GM23338 (cell line): ENCODE data around the gene CTRL. TPM values are rescaled to one million over a fixed set of nuclear protein-coding genes. Genes with fewer than 3 reads are reported as not detected.

Experiments
- ATAC-seq: fragments of 200-7000 bp; cut with Tn5 transposase; 3 replicates; pipeline ENCODE4 v1.9.1; 2020
- DNase-seq: peaks from one replicate; pipeline ENCODE4 v3.0.0-alpha.2; 2015; ENCODE audit warnings: low spot score
- H2AFZ ChIP-seq: fragments of 200-600 bp; sonication (generic); 2 replicates; pipeline ENCODE4 v1.8.0; 2016; ENCODE audit warnings: antibody characterized with exemption, mild to moderate bottlenecking, moderate library complexity
- H3F3A ChIP-seq: fragments of 200-600 bp; sonication (generic); replicated peaks from 2 replicates; pipeline ENCODE4 v1.8.0; 2017; ENCODE audit warnings: antibody characterized with exemption, mixed run types, low read depth
- H3K27ac ChIP-seq: fragments of 200-600 bp; sonication (generic); 2 replicates; pipeline ENCODE4 v1.6.1; 2016; ENCODE audit warnings: low read depth
- H3K27me3 ChIP-seq: fragments of 200-600 bp; sonication (generic); 2 replicates; pipeline ENCODE4 v1.8.0; 2016; ENCODE audit warnings: mild to moderate bottlenecking, mixed run types, moderate library complexity; ENCODE audit not compliant: insufficient read depth
- H3K36me3 ChIP-seq: fragments of 200-600 bp; sonication (generic); 2 replicates; pipeline ENCODE4 v1.8.0; 2016; ENCODE audit warnings: mild to moderate bottlenecking; ENCODE audit not compliant: insufficient read depth
- H3K4me1 ChIP-seq: fragments of 200-600 bp; sonication (generic); 2 replicates; pipeline ENCODE4 v1.8.0; 2016; ENCODE audit warnings: mild to moderate bottlenecking, moderate library complexity; ENCODE audit not compliant: insufficient read depth
- H3K4me2 ChIP-seq: fragments of 200-600 bp; sonication (generic); 2 replicates; pipeline ENCODE4 v1.7.1; 2017; ENCODE audit warnings: mixed run types
- H3K4me3 ChIP-seq: fragments of 200-600 bp; sonication (generic); 2 replicates; pipeline ENCODE4 v1.6.1; 2016; ENCODE audit warnings: mixed run types
- H3K79me2 ChIP-seq: fragments of 200-600 bp; sonication (generic); replicated peaks from 2 replicates; pipeline ENCODE4 v1.8.0; 2017; ENCODE audit warnings: mild to moderate bottlenecking; ENCODE audit not compliant: insufficient read depth
- H3K9me2 ChIP-seq: fragments of 200-600 bp; sonication (generic); 2 replicates; pipeline ENCODE4 v1.8.0; 2017; ENCODE audit not compliant: insufficient read depth
- H4K20me1 ChIP-seq: fragments of 200-600 bp; sonication (generic); replicated peaks from 2 replicates; pipeline ENCODE4 v1.8.0; 2017; ENCODE audit warnings: mild to moderate bottlenecking; ENCODE audit not compliant: insufficient read depth
- H3K27ac Mint-ChIP-seq: 2 replicates; pipeline ENCODE4 v1.8.0; 2020; ENCODE audit warnings: inconsistent platforms, mild to moderate bottlenecking, moderate library complexity, mixed read lengths
- H3K27me3 Mint-ChIP-seq: 3 replicates; pipeline ENCODE4 v1.8.0; 2022; ENCODE audit warnings: low read depth, mild to moderate bottlenecking, moderate library complexity, mixed read lengths, inconsistent platforms; ENCODE audit not compliant: insufficient read depth, poor library complexity
- H3K36me3 Mint-ChIP-seq: 3 replicates; pipeline ENCODE4 v1.8.0; 2021; ENCODE audit warnings: low read depth, mild to moderate bottlenecking, inconsistent platforms, moderate library complexity, mixed read lengths
- H3K4me1 Mint-ChIP-seq: 3 replicates; pipeline ENCODE4 v1.8.0; 2020; ENCODE audit warnings: mild to moderate bottlenecking, inconsistent platforms, mixed read lengths
- H3K4me3 Mint-ChIP-seq: 3 replicates; pipeline ENCODE4 v1.8.0; 2021; ENCODE audit warnings: moderate library complexity, mild to moderate bottlenecking, inconsistent platforms, mixed read lengths
- H3K9me3 Mint-ChIP-seq: 3 replicates; pipeline ENCODE4 v1.8.0; 2020; ENCODE audit warnings: moderate library complexity, mild to moderate bottlenecking, inconsistent platforms, mixed read lengths
- CREB1 ChIP-seq: fragments of 250-450 bp; sonication (Bioruptor Pico); IDR thresholded peaks from 2 replicates; pipeline ENCODE4 v1.5.0; 2020; ENCODE audit warnings: low read depth, mild to moderate bottlenecking, moderate library complexity
- EZH2 ChIP-seq: fragments of 200-600 bp; sonication (generic); IDR thresholded peaks from one replicate; pipeline ENCODE4 v1.8.0; 2017; ENCODE audit warnings: antibody characterized with exemption, mild to moderate bottlenecking, low read depth; ENCODE audit not compliant: unreplicated experiment
- EZH2phosphoT487 ChIP-seq: fragments of 200-600 bp; sonication (generic); IDR thresholded peaks from one replicate; pipeline ENCODE4 v1.8.1; 2018; ENCODE audit warnings: antibody characterized with exemption; ENCODE audit not compliant: unreplicated experiment
- JUNB ChIP-seq: IDR thresholded peaks from one replicate; pipeline ENCODE4 v1.6.1; 2016; ENCODE audit warnings: antibody characterized with exemption; ENCODE audit not compliant: unreplicated experiment
- NANOG ChIP-seq: IDR thresholded peaks from 2 replicates; pipeline ENCODE4 v1.6.1; 2016; ENCODE audit warnings: antibody characterized with exemption, borderline replicate concordance
- POLR2AphosphoS5 ChIP-seq: IDR thresholded peaks from 2 replicates; pipeline ENCODE4 v1.6.1; 2016; ENCODE audit warnings: antibody characterized with exemption, low read depth
- STAT1 ChIP-seq: IDR thresholded peaks from one replicate; pipeline ENCODE4 v1.6.1; 2016; ENCODE audit warnings: antibody characterized with exemption; ENCODE audit not compliant: unreplicated experiment
- ZNF114 ChIP-seq: fragments of 250-450 bp; sonication (Bioruptor Pico); IDR thresholded peaks from 2 replicates; pipeline ENCODE4 v1.5.0; 2020; ENCODE audit warnings: mild to moderate bottlenecking, moderate library complexity
- polyA plus RNA-seq: library from polyadenylated mRNA; unstranded; fragments of >200 nt; fragmentation: Nextera tagmentation; extraction: Ambion mirVana; gene quantifications from 2 replicates; pipeline ENCODE4 v1.2.1, GENCODE V29; 2016
- total RNA-seq: library from RNA; depleted of rRNA; stranded (reverse); fragments of >200 nt; shearing (Covaris generic); gene quantifications from 2 replicates; pipeline ENCODE4 v1.2.3, GENCODE V29; 2014
- TF ChIP-seq, protein P1 (sequence below), 2 experiments: fragments of 200-600 bp in 1 of 2; sonication (generic) in 1 of 2; conservative IDR thresholded peaks; 2 replicates each; pipeline versions ENCODE4 v1.5.1 to v1.6.1; 2016 to 2017; ENCODE audit warnings: antibody characterized with exemption in 2 of 2, low read depth in 2 of 2, mild to moderate bottlenecking in 2 of 2, moderate library complexity in 1 of 2
- TF ChIP-seq, protein P2 (sequence below): IDR thresholded peaks from one replicate; pipeline ENCODE4 v1.6.1; 2018; ENCODE audit warnings: antibody characterized with exemption; ENCODE audit not compliant: unreplicated experiment
- TF ChIP-seq, protein P3 (sequence below): IDR thresholded peaks from 2 replicates; pipeline ENCODE4 v1.6.1; 2016; ENCODE audit warnings: antibody characterized with exemption

CTRL gene
- total and polyA plus RNA-seq, 2 experiments from 2014 or later, result 1.6 to 13.0 TPM

DNA sequence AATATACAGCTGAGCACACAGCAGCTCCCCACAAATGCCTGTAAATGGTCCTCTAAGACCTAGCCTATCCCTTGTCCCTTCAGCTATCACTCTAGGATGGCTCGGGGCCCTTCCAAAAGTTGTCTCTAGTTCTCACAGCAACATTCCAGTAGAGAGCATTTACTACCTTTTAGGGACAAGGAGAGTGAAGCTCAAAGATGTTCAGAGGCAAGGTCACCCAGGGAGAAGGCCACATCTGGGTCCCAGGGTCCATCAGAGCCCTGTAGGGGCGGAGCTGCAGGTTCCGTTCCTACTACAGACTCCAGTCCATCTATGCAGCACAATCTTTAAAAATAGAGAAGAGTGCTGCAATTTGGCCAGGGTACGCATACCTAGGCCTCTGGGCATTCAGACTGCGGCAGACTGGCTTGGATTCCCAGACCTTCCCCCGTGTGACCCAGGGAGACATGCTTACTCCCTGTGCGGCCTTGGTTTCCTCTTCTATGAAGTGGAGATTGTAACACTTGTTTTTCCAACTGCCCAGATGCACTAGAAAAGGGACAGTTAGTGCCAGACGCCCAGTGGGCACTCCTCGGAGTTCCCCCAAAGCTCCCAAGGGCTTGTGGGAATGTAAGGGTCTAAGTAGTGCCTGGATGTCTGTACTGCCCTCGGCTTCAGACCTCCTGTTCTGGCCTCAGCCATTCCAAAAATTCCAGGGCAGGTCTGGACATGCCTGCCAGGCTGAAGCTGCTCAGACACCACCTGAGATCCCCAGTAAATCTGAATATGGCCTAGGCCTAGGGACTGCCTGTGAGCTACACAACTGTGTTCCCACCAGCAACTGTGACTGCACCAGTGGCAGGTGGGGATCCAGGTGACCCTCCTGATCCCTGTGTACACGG lies 34.2 kb upstream of the CTRL start (continued):
- TF ChIP-seq, protein P1, sequence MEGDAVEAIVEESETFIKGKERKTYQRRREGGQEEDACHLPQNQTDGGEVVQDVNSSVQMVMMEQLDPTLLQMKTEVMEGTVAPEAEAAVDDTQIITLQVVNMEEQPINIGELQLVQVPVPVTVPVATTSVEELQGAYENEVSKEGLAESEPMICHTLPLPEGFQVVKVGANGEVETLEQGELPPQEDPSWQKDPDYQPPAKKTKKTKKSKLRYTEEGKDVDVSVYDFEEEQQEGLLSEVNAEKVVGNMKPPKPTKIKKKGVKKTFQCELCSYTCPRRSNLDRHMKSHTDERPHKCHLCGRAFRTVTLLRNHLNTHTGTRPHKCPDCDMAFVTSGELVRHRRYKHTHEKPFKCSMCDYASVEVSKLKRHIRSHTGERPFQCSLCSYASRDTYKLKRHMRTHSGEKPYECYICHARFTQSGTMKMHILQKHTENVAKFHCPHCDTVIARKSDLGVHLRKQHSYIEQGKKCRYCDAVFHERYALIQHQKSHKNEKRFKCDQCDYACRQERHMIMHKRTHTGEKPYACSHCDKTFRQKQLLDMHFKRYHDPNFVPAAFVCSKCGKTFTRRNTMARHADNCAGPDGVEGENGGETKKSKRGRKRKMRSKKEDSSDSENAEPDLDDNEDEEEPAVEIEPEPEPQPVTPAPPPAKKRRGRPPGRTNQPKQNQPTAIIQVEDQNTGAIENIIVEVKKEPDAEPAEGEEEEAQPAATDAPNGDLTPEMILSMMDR (conservative IDR thresholded peaks at IDR 0.05; ENCODE audit: low read depth in 2 of 2), result no peak
- TF ChIP-seq ZNF114 (CRISPR knock-in tag), result no peak
- TF ChIP-seq, protein P2, sequence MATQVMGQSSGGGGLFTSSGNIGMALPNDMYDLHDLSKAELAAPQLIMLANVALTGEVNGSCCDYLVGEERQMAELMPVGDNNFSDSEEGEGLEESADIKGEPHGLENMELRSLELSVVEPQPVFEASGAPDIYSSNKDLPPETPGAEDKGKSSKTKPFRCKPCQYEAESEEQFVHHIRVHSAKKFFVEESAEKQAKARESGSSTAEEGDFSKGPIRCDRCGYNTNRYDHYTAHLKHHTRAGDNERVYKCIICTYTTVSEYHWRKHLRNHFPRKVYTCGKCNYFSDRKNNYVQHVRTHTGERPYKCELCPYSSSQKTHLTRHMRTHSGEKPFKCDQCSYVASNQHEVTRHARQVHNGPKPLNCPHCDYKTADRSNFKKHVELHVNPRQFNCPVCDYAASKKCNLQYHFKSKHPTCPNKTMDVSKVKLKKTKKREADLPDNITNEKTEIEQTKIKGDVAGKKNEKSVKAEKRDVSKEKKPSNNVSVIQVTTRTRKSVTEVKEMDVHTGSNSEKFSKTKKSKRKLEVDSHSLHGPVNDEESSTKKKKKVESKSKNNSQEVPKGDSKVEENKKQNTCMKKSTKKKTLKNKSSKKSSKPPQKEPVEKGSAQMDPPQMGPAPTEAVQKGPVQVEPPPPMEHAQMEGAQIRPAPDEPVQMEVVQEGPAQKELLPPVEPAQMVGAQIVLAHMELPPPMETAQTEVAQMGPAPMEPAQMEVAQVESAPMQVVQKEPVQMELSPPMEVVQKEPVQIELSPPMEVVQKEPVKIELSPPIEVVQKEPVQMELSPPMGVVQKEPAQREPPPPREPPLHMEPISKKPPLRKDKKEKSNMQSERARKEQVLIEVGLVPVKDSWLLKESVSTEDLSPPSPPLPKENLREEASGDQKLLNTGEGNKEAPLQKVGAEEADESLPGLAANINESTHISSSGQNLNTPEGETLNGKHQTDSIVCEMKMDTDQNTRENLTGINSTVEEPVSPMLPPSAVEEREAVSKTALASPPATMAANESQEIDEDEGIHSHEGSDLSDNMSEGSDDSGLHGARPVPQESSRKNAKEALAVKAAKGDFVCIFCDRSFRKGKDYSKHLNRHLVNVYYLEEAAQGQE, result no peak

DNA sequence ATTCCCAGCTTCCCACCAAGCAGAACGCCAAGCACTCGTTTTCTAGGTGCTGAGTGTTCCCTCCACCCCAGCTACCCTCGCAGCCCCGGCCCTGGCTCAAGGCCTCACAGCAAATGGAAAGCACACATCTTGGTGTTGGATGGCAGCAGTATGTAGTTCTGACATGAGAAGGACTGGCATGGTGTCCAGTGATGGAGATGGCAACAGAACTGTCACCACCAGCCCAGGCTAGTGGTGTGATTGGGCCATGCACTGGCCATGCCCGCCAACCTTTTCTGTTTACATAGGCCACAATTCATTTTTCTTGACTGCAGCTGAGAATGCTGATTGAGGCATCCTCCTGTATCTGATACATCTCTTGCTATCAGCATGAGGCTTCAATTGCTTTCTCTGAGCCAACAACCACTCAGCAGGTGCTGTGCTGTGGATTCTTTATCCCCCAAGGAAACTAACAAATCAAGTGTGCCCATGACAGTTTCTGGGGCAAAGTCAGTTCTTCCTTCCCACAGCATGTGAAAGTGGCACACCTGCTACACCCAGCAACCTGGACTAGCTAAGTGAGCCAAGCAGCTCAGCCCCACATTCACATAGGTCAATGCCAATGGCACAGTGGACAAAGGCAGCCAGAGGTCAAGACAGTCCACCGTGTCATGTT lies 32.9 kb upstream of the CTRL start:
- peaks cover 42% of the 10 kb centered on the region for H3K79me2 ChIP-seq
- H3K4me2 ChIP-seq, result peak overlapping the region; percentile 66
- peaks cover 25% of the 10 kb centered on the region for H4K20me1 ChIP-seq
- TF ChIP-seq STAT1, result no peak
- TF ChIP-seq, protein P2, result no peak
- TF ChIP-seq CREB1 (CRISPR knock-in tag), result no peak
- TF ChIP-seq ZNF114 (CRISPR knock-in tag), result no peak
- TF ChIP-seq, protein P3, sequence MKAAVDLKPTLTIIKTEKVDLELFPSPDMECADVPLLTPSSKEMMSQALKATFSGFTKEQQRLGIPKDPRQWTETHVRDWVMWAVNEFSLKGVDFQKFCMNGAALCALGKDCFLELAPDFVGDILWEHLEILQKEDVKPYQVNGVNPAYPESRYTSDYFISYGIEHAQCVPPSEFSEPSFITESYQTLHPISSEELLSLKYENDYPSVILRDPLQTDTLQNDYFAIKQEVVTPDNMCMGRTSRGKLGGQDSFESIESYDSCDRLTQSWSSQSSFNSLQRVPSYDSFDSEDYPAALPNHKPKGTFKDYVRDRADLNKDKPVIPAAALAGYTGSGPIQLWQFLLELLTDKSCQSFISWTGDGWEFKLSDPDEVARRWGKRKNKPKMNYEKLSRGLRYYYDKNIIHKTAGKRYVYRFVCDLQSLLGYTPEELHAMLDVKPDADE, result no peak
- TF ChIP-seq, protein P1 (conservative IDR thresholded peaks at IDR 0.05; ENCODE audit: low read depth in 2 of 2), result no peak
- TF ChIP-seq EZH2phosphoT487, result no peak
- TF ChIP-seq NANOG, result no peak
- TF ChIP-seq POLR2AphosphoS5, result no peak
- TF ChIP-seq JUNB, result no peak
- no peak for TF ChIP-seq EZH2

More for the DNA sequence above, 32.9 kb upstream of the CTRL start:
- H3K4me3 ChIP-seq, result no peak overlapping the region
- Mint-ChIP-seq H3K4me1 (peaks cover 41% of the 10 kb centered on the region), H3K36me3 (peaks cover 20% of the 10 kb centered on the region), H3K9me3 (no peaks in the 10 kb centered on the region; the same call in 2 of the 3 replicates), H3K27me3 (peaks cover 13% of the 10 kb centered on the region), H3K27ac (no peak overlapping the region), H3K4me3 (no peak overlapping the region)
- 0 out of 2 replicates have a peak, but pooled peaks cover 19% of the 10 kb centered on the region for H3F3A ChIP-seq
- peak overlapping the region; percentile 3; the same call in 1 of the 2 replicates for H3K27ac ChIP-seq
- H3K9me2 ChIP-seq, result no peaks in the 10 kb centered on the region
- no peak for DNase-seq
- peaks cover 4% of the 10 kb centered on the region for H3K36me3 ChIP-seq
- H2AFZ ChIP-seq, result no peak overlapping the region
- ATAC-seq, result no peak
- H3K27me3 ChIP-seq, result no peaks in the 10 kb centered on the region
- H3K4me1 ChIP-seq, result peaks cover 38% of the 10 kb centered on the region
